A673 (cell line): ENCODE data around the gene SART3.

Experiments
- CTCF ChIP-seq: fragments of 300-800, 200-600 bp; sonication (generic); conservative IDR thresholded peaks from 2 replicates; pipeline ENCODE4 v1.5.1; 2017; ENCODE audit warnings: low read depth, mild to moderate bottlenecking, antibody characterized with exemption, low read length, moderate library complexity, mixed read lengths
- EZH2 ChIP-seq: fragments of 200-600 bp; sonication (generic); IDR thresholded peaks from 2 replicates; pipeline ENCODE4 v1.6.1; 2017; ENCODE audit warnings: borderline replicate concordance, low read depth, mild to moderate bottlenecking, mixed read lengths, antibody characterized with exemption, low read length; ENCODE audit not compliant: poor library complexity, severe bottlenecking

- TF ChIP-seq CTCF (no peak), EZH2 (no peak)
Observed at GRCh38 chr12:108606492-108606891, 45.5 kb upstream of the SART3 start.
